Neural crest cell (in vitro differentiated cells): ENCODE measurements around the gene RYR3. TPM values are rescaled to one million over a fixed set of nuclear protein-coding genes. Genes with fewer than 3 reads are reported as not detected.

Experiments used
- DNase-seq: peaks from one replicate; pipeline ENCODE4 v3.0.0; 2021; ENCODE audit warnings: low read depth, mixed read lengths, low spot score
- H3K27ac Mint-ChIP-seq: one replicate; pipeline ENCODE4 v1.8.0; 2021; ENCODE audit warnings: mild to moderate bottlenecking, mixed read lengths; ENCODE audit not compliant: unreplicated experiment
- H3K27me3 Mint-ChIP-seq: 2 replicates; pipeline ENCODE4 v1.8.0; 2021; ENCODE audit warnings: low read depth, mild to moderate bottlenecking, mixed read lengths
- H3K36me3 Mint-ChIP-seq: 2 replicates; pipeline ENCODE4 v1.8.0; 2021; ENCODE audit warnings: low read depth, mild to moderate bottlenecking, mixed read lengths
- H3K4me1 Mint-ChIP-seq: 2 replicates; pipeline ENCODE4 v1.8.0; 2021; ENCODE audit warnings: mixed read lengths
- H3K4me3 Mint-ChIP-seq: one replicate; pipeline ENCODE4 v1.8.0; 2021; ENCODE audit warnings: mild to moderate bottlenecking, mixed read lengths
- H3K9me3 Mint-ChIP-seq: 2 replicates; pipeline ENCODE4 v1.8.0; 2021; ENCODE audit warnings: mixed read lengths
- total RNA-seq: library from RNA; stranded (reverse); gene quantifications from 2 replicates; pipeline ENCODE4 v1.2.1, GENCODE V29; 2021
- TF ChIP-seq, protein P1 (sequence below): fragments of 200-600 bp; sonication (generic); conservative IDR thresholded peaks from 2 replicates; pipeline ENCODE4 v1.5.0; 2021; ENCODE audit warnings: antibody characterized with exemption, mild to moderate bottlenecking

Gene RYR3
- total RNA-seq, 1 donor from 2014 or later: 2.2 TPM

DNA sequence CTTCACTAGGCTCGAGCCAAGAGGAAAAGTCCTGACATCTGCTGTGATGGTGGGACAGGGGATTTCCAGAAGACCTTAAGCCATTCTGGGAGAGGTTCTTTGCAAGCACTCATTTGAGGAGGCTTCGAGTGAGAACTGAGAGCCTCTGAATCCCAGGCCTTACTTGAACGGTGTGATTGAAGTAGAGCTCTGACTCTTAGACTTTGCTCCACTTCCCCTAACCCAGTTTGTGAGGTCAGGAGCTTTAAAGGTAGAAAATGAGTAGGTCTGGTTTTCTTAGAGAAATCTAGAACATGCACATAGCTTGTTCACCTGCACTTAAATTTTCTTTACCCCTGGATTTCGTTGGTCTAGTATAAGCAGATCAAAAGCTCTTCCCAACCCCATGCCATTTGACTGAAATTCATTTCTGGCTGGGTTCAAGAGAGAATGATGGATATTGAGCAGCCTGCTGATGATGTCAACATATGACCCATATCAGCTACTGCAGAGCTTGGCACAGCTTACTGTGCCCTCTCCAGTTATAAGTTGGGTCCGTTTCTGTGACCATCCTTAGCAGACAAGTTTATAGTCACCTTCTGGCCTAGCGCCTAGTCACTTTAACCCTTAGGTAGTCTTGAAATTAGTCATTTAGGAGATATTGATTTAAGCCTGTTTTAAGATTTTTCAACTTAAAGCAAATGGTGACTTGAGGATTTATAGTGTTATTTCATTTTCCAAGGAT lies 428.3 kb downstream of the RYR3 start:
- no peak overlapping the region for H3K27ac Mint-ChIP-seq
- no peaks in the 10 kb centered on the region for H3K9me3 Mint-ChIP-seq
- no peak for DNase-seq
- peaks cover 5% of the 10 kb centered on the region for H3K4me1 Mint-ChIP-seq
- peaks cover 10% of the 10 kb centered on the region for H3K27me3 Mint-ChIP-seq
- no peak overlapping the region for H3K4me3 Mint-ChIP-seq
- TF ChIP-seq, protein P1, sequence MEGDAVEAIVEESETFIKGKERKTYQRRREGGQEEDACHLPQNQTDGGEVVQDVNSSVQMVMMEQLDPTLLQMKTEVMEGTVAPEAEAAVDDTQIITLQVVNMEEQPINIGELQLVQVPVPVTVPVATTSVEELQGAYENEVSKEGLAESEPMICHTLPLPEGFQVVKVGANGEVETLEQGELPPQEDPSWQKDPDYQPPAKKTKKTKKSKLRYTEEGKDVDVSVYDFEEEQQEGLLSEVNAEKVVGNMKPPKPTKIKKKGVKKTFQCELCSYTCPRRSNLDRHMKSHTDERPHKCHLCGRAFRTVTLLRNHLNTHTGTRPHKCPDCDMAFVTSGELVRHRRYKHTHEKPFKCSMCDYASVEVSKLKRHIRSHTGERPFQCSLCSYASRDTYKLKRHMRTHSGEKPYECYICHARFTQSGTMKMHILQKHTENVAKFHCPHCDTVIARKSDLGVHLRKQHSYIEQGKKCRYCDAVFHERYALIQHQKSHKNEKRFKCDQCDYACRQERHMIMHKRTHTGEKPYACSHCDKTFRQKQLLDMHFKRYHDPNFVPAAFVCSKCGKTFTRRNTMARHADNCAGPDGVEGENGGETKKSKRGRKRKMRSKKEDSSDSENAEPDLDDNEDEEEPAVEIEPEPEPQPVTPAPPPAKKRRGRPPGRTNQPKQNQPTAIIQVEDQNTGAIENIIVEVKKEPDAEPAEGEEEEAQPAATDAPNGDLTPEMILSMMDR: no peak
- no peaks in the 10 kb centered on the region for H3K36me3 Mint-ChIP-seq

DNA sequence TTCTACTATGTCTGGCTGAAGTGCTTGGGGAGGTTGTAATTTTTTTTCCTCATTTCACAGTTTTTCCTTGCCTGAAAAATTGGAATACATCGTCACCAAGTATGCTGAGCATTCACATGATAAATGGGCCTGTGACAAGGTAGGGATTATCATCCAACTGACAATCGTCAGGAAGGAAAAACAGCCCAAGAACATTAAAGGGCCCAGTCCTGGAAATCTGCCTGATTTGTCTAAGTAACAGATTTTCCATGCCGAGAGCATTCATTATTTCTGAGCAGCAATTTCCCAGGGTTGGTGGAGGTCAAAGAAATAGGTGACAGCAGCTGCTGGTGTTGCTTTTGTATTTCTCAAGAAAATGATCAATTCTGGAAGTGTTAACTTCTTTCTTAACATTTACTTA lies 431.5 kb downstream of the RYR3 start:
- H3K4me1 Mint-ChIP-seq: peaks cover 5% of the 10 kb centered on the region
- DNase-seq: no peak
- H3K27me3 Mint-ChIP-seq: peaks cover 10% of the 10 kb centered on the region
- H3K9me3 Mint-ChIP-seq: no peaks in the 10 kb centered on the region
- H3K36me3 Mint-ChIP-seq: no peaks in the 10 kb centered on the region
- TF ChIP-seq, protein P1: no peak
- H3K27ac Mint-ChIP-seq: no peak overlapping the region
- H3K4me3 Mint-ChIP-seq: no peak overlapping the region

DNA sequence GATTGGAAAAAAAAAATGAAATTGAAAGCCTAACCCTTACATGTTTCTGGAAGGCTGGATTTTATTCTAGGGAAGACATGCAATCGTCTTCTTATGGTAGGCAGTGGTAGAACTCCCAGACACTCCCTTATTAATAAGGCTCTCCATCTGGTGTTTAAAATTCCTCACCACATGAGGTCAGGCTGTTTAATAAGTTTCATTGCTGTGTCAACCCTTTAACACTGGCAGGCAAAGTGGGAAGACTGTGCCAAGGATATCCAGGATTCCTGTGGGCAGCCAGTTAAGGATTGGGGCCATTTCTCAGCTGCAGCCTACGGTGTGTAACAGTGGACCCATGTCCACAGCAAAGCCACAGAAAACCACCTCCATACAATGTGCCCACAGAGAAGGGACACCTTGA lies 432.0 kb downstream of the RYR3 start:
- no peaks in the 10 kb centered on the region for H3K9me3 Mint-ChIP-seq
- no peak overlapping the region for H3K4me3 Mint-ChIP-seq
- no peak for DNase-seq
- H3K27me3 Mint-ChIP-seq: peaks cover 8% of the 10 kb centered on the region
- peaks cover 2% of the 10 kb centered on the region for H3K4me1 Mint-ChIP-seq
- no peak overlapping the region for H3K27ac Mint-ChIP-seq
- TF ChIP-seq, protein P1: no peak
- no peaks in the 10 kb centered on the region for H3K36me3 Mint-ChIP-seq

DNA sequence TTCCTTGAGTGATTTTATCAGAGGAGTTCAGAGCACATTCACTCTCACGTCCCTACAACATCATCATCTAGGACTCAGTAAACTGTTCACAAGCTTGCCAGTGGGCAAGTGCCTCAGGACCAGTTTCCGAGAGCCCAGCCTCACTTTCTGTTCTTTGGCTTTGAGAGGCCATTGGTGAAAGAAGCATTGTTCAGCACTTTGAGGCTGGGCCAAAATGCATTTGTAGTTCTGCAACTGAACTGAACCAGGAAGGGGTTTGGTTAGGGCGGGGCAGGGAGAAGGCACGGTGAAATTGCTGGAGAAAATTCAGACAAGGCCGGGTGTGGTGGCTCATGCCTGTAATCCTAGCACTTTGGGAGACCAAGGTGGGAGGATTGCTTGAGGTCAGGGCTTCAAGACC lies 435.4 kb downstream of the RYR3 start:
- Mint-ChIP-seq H3K27ac (no peak overlapping the region), H3K4me1 (no peaks in the 10 kb centered on the region), H3K9me3 (no peaks in the 10 kb centered on the region), H3K4me3 (no peak overlapping the region), H3K27me3 (no peaks in the 10 kb centered on the region), H3K36me3 (no peaks in the 10 kb centered on the region)
- TF ChIP-seq, protein P1: no peak
- DNase-seq: no peak

DNA sequence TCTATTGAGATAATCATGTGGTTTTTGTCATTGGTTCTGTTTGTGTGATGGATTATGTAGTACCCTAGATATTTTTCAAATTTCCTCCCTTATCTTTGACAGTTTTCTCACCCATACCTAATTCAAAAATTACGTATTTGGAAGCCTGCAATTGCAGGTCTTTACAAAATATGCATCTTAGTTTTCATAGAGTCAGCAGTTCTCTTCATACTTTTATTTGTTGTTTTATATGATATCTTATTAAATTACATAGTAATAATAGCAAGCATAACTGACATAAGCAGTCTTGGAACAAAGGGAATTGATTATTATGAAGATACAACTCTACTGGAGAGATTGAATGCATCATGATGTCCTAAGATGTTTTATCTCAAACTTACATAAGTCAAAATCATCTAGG lies 442.2 kb downstream of the RYR3 start:
- no peaks in the 10 kb centered on the region for H3K4me1 Mint-ChIP-seq
- peaks cover 2% of the 10 kb centered on the region for H3K27me3 Mint-ChIP-seq
- TF ChIP-seq, protein P1: no peak
- no peak overlapping the region for H3K27ac Mint-ChIP-seq
- H3K36me3 Mint-ChIP-seq: no peaks in the 10 kb centered on the region
- no peak for DNase-seq
- peaks cover 5% of the 10 kb centered on the region for H3K9me3 Mint-ChIP-seq
- no peak overlapping the region for H3K4me3 Mint-ChIP-seq
